ENCODE data around the gene MOCOS. TPM values are rescaled to one million over a fixed set of nuclear protein-coding genes. Genes with fewer than 3 reads are reported as not detected.

The MOCOS gene
- total RNA-seq, 1 experiment from 2014 or later: 5.5 TPM

DNA sequence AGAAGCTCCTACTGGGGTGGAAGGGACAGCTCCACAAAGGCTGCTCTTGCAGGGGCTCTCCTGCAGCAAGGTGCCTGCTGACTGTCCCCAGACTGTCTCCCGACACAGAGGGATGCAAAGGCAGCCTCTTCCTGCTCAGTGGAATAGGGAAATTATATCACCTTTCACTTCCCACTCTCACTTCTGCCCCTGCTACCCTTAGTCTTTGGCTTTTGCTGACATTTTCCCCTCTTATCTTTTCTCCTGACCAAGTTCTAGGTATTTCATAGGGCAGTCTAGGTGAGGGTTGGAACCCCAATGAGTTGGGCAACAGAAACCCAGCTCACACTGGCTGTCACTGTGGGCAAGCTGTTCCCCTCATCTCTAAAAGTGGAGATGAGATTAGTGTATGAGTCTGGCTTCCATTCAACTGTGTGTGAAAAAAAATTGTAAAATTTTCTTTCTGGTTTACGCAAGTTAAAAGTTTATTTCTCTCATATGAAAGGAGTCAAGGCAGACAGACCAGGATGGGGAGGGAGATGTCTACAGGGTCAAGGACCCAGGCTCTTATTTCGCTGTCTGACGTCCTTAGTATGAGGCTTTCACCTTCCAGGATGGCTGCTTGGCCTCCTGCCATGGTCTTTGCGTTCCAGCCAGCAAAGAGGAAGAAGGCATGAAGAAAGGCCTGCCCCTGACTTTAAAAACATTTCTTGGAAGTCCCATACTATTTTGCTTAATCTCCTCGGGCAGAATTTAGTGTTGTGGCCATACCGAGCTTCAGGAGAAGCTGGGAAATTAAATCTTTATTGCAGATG, 7.5 kb upstream of the MOCOS start:
- H3K36me3 ChIP-seq (ENCODE audit: control insufficient read depth, insufficient read depth, low read length): no peaks in the 10 kb centered on the region
- ChIA-PET POLR2A (no interaction called here), CTCF (no interaction called here)
- H3K27ac Mint-ChIP-seq (ENCODE audit: unreplicated experiment): no peak overlapping the region
- H3K4me3 ChIP-seq (ENCODE audit: low read depth, low read length): no peak overlapping the region
- no peak for DNase-seq
- no peak overlapping the region for H3K4me3 Mint-ChIP-seq (ENCODE audit: unreplicated experiment)
- H3K4me1 Mint-ChIP-seq (ENCODE audit: low read depth, unreplicated experiment): peaks cover 13% of the 10 kb centered on the region
- intact Hi-C loops (cut with micrococcal nuclease; ENCODE audit: unreplicated experiment): no loop called here
- H3K9me3 Mint-ChIP-seq (ENCODE audit: unreplicated experiment): no peaks in the 10 kb centered on the region
- no TSS peak for BruUV-seq (replicated peaks)
- H3K27me3 ChIP-seq (replicated peaks; ENCODE audit: control insufficient read depth, insufficient read depth, low read length): no peaks in the 10 kb centered on the region
- H3K9me3 ChIP-seq: no peaks in the 10 kb centered on the region
- no peak for TF ChIP-seq CTCF (IDR thresholded peaks at IDR 0.05; ENCODE audit: insufficient read depth in 1 of 2, low read depth in 1 of 2, low read length in 1 of 2, severe bottlenecking in 1 of 2, unreplicated experiment in 1 of 2)
- H3K36me3 Mint-ChIP-seq (ENCODE audit: insufficient read depth, unreplicated experiment): peaks cover 9% of the 10 kb centered on the region
- H3K4me1 ChIP-seq: peaks cover 12% of the 10 kb centered on the region
- no peaks in the 10 kb centered on the region for H3K27me3 Mint-ChIP-seq (ENCODE audit: insufficient read depth, unreplicated experiment)

- intact Hi-C loops (cut with micrococcal nuclease; ENCODE audit: unreplicated experiment): no loop called here
- Mint-ChIP-seq H3K4me1 (ENCODE audit: low read depth, unreplicated experiment) (peaks cover 6% of the 10 kb centered on the region), H3K4me3 (ENCODE audit: unreplicated experiment) (no peak overlapping the region), H3K27ac (ENCODE audit: unreplicated experiment) (no peak overlapping the region), H3K27me3 (ENCODE audit: insufficient read depth, unreplicated experiment) (no peaks in the 10 kb centered on the region), H3K9me3 (ENCODE audit: unreplicated experiment) (no peaks in the 10 kb centered on the region), H3K36me3 (ENCODE audit: insufficient read depth, unreplicated experiment) (peaks cover 9% of the 10 kb centered on the region)
- Histone ChIP-seq H3K27me3 (replicated peaks; ENCODE audit: control insufficient read depth, insufficient read depth, low read length) (no peaks in the 10 kb centered on the region), H3K9me3 (no peaks in the 10 kb centered on the region), H3K4me1 (peaks cover 4% of the 10 kb centered on the region), H3K4me3 (ENCODE audit: low read depth, low read length) (no peak overlapping the region), H3K36me3 (ENCODE audit: control insufficient read depth, insufficient read depth, low read length) (no peaks in the 10 kb centered on the region)
- ChIA-PET POLR2A (no interaction called here), CTCF (interaction anchor here (0.6 kb wide), 1 partner anchor 14 kb away, joined by 4 read pairs; no protein-coding TSS in a partner anchor)
- TF ChIP-seq CTCF (IDR thresholded peaks at IDR 0.05; ENCODE audit: insufficient read depth in 1 of 2, low read depth in 1 of 2, low read length in 1 of 2, severe bottlenecking in 1 of 2, unreplicated experiment in 1 of 2): no peak
- DNase-seq: no peak
- no TSS peak for BruUV-seq (replicated peaks)
Observed at GRCh38 chr18:36181441-36181840, 5.9 kb upstream of the MOCOS start.

- no peaks in the 10 kb centered on the region for H3K36me3 ChIP-seq (ENCODE audit: control insufficient read depth, insufficient read depth, low read length)
- no peaks in the 10 kb centered on the region for H3K4me1 ChIP-seq
- no peaks in the 10 kb centered on the region for H3K27me3 ChIP-seq (replicated peaks; ENCODE audit: control insufficient read depth, insufficient read depth, low read length)
- H3K27ac Mint-ChIP-seq (ENCODE audit: unreplicated experiment): no peak overlapping the region
- POLR2A ChIA-PET: no interaction called here
- H3K4me1 Mint-ChIP-seq (ENCODE audit: low read depth, unreplicated experiment): peaks cover 6% of the 10 kb centered on the region
- no peaks in the 10 kb centered on the region for H3K9me3 ChIP-seq
- H3K9me3 Mint-ChIP-seq (ENCODE audit: unreplicated experiment): no peaks in the 10 kb centered on the region
- no peak overlapping the region for H3K4me3 ChIP-seq (ENCODE audit: low read depth, low read length)
- no peak for TF ChIP-seq CTCF (IDR thresholded peaks at IDR 0.05; ENCODE audit: insufficient read depth in 1 of 2, low read depth in 1 of 2, low read length in 1 of 2, severe bottlenecking in 1 of 2, unreplicated experiment in 1 of 2)
- no peaks in the 10 kb centered on the region for H3K27me3 Mint-ChIP-seq (ENCODE audit: insufficient read depth, unreplicated experiment)
- no TSS peak for BruUV-seq (replicated peaks)
- peaks cover 6% of the 10 kb centered on the region for H3K36me3 Mint-ChIP-seq (ENCODE audit: insufficient read depth, unreplicated experiment)
- CTCF ChIA-PET: no interaction called here
- DNase-seq: no peak
- intact Hi-C loops (cut with micrococcal nuclease; ENCODE audit: unreplicated experiment): no loop called here
- no peak overlapping the region for H3K4me3 Mint-ChIP-seq (ENCODE audit: unreplicated experiment)
Observed at GRCh38 chr18:36181898-36182506, 5.3 kb upstream of the MOCOS start.
